GM18867 (cell line): ENCODE data around the gene KCNIP3.
"Not testable (repeated sequence)": the region's sequence is repeated elsewhere in the genome, so short reads cannot be mapped to it uniquely, and the experiment has no call there.

Experiments used
- ATAC-seq: cut with Tn5 transposase; IDR thresholded peaks from one replicate; pipeline ENCODE4 v1.9.1; 2021; ENCODE audit warnings: mild to moderate bottlenecking, moderate library complexity; ENCODE audit not compliant: unreplicated experiment

The KCNIP3 gene

GRCh38 chr2:95296880-95297487, at the start of gene KCNIP3:
Gene KCNIP3, plus strand, starts transcription at chr2:95297347. Its CDS starts 92 bp downstream, at chr2:95297439.
- ATAC-seq, result no peak

- ATAC-seq, result no peak
Observed at GRCh38 chr2:95258271-95258670, 38.9 kb upstream of the KCNIP3 start.

- ATAC-seq, result no peak
Observed at GRCh38 chr2:95260028-95261023, 36.8 kb upstream of the KCNIP3 start.

GRCh38 chr2:95261602-95262001, 35.5 kb upstream of the KCNIP3 start:
- ATAC-seq, result no peak

- no peak for ATAC-seq
Observed at GRCh38 chr2:95262896-95263542, 34.1 kb upstream of the KCNIP3 start.

- no peak for ATAC-seq
Observed at GRCh38 chr2:95264624-95265023, 32.5 kb upstream of the KCNIP3 start.

GRCh38 chr2:95265182-95265581, 32.0 kb upstream of the KCNIP3 start:
- no peak for ATAC-seq

- ATAC-seq, result no peak
Observed at GRCh38 chr2:95266781-95267430, 30.2 kb upstream of the KCNIP3 start.

GRCh38 chr2:95267458-95268210, 29.5 kb upstream of the KCNIP3 start:
- ATAC-seq, result no peak

GRCh38 chr2:95268211-95269035, 28.7 kb upstream of the KCNIP3 start:
- ATAC-seq, result no peak

GRCh38 chr2:95269036-95269680, 28.0 kb upstream of the KCNIP3 start:
- ATAC-seq, result no peak

- not testable (repeated sequence) for ATAC-seq
Observed at GRCh38 chr2:95269745-95270144, 27.4 kb upstream of the KCNIP3 start.

- no peak for ATAC-seq
Observed at GRCh38 chr2:95270541-95271081, 26.5 kb upstream of the KCNIP3 start.

GRCh38 chr2:95271381-95271971, 25.7 kb upstream of the KCNIP3 start:
- ATAC-seq, result no peak

- no peak for ATAC-seq
Observed at GRCh38 chr2:95272299-95272751, 24.8 kb upstream of the KCNIP3 start.

- ATAC-seq, result no peak
Observed at GRCh38 chr2:95272781-95273180, 24.4 kb upstream of the KCNIP3 start.

- no peak for ATAC-seq
Observed at GRCh38 chr2:95273566-95274290, 23.4 kb upstream of the KCNIP3 start.
